ENCODE measurements around the gene RGR.
A peak's percentile ranks its signal among the peaks of the same experiment; 100 is the strongest.

- TF ChIP-seq REST (IDR thresholded peaks at IDR 0.05; ENCODE audit: low read depth) = no peak
- no peak for TF ChIP-seq ZBTB7A (IDR thresholded peaks at IDR 0.05; ENCODE audit: low read depth)
- peak; percentile 81 for TF ChIP-seq MAX (IDR thresholded peaks at IDR 0.05)
- no peak for TF ChIP-seq TEAD4 (IDR thresholded peaks at IDR 0.05)
- TF ChIP-seq EP300 (IDR thresholded peaks at IDR 0.05; ENCODE audit: borderline replicate concordance) = no peak
- no peak for TF ChIP-seq NFIC (IDR thresholded peaks at IDR 0.05)
- no peak for TF ChIP-seq CEBPB (IDR thresholded peaks at IDR 0.05)
- TF ChIP-seq RAD21 (IDR thresholded peaks at IDR 0.05; ENCODE audit: low read depth) = peak; percentile 38; the same call in 1 of the 2 replicates
- TF ChIP-seq FOXM1 (IDR thresholded peaks at IDR 0.05; ENCODE audit: borderline replicate concordance, low read depth) = no peak
Measured at GRCh38 chr10:84256510-84257342, 11.9 kb downstream of the RGR start.
